ENCODE data around the gene TMEM87A.

- no peak for TF ChIP-seq CTCF (IDR thresholded peaks at IDR 0.05)
- TF ChIP-seq POLR2A (IDR thresholded peaks at IDR 0.05): no peak
- no peak for TF ChIP-seq EP300 (IDR thresholded peaks at IDR 0.05)
Observed at GRCh38 chr15:42282344-42282743, 9.1 kb upstream of the TMEM87A start.

All from ovary (tissue), 3 donors.